ENCODE measurements around the gene SSBP4. TPM values are rescaled to one million over a fixed set of nuclear protein-coding genes. Genes with fewer than 3 reads are reported as not detected.

The SSBP4 gene
- total and polyA plus RNA-seq, 2 of the 4 experiments (the other 2 are of a cell fraction): 14.9 to 39.7 TPM

DNA sequence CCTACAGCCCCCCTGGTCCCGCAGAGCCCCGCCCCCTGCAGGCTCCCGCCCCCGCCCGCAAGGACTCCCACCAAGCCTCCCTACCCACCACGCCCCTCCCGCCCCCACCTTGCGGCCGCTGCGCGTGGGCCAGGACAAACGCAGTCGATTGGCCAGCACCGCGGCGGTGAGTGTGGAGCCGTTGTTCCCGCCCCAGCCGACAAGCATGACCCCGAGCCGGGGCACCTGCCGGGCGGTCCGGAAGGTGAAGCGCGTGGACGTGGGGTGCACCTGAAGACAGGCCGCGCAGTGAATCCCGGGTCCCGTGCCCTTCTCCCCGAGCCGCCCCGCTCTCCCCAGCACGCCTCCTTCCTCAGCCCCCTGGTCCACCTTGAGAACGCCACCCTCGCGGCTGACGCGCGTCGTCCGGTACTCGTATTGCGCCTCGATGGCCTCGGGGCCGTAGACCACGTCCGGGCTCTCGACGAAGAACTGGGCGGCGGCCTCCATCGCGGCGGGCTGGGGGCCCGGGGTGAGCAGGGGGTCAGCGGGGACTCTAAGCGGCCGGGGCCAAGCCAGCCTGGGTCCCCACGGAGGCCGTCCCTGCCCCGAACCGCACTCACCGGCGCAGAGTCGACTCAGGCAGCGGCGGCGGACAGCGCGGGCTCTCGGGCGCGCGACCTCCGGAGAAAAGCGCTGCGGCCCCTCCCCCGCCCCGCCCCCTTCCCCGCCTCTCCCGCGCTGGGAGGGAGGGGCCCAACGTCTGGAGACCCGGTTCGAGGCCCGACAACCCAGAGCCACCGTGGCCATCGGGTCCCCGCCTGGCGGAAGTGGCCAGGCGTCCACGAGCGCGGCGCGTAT lies 18.5 kb downstream of the SSBP4 start, which contains the start of gene ISYNA1:
ISYNA1 (minus strand) TSS at position 643 of the 840 bp plus-strand sequence; CDS start at position 489, 154 bp downstream.
- Histone ChIP-seq H3K4me1 (ENCODE audit: control insufficient read depth, insufficient read depth, low read length) (peaks cover 23% of the 10 kb centered on the region; the same call in 1 of the 2 replicates), H3K9me3 (ENCODE audit: control insufficient read depth, insufficient read depth, low read length) (no peaks in the 10 kb centered on the region), H2BK15ac (ENCODE audit: low read depth, low read length) (peak within 1 kb of the TSS; percentile 88; the same call in 1 of the 3 replicates), H3K14ac (replicated peaks; ENCODE audit: low read depth, low read length) (peak within 1 kb of the TSS; percentile 69; the same call in 1 of the 2 replicates), H3K79me1 (ENCODE audit: low read depth in 1 of 2, low read length in 2 of 2) (peaks cover 7 to 24% of the 10 kb centered on the region in 2 experiments; a peak in 3 of 4 replicates), H4K20me1 (ENCODE audit: insufficient read depth, low read length) (peaks cover 56% of the 10 kb centered on the region), H4K5ac (ENCODE audit: low read depth, low read length) (peak within 1 kb of the TSS; percentile 91), H3K18ac (ENCODE audit: low read depth, low read length) (no peak within 1 kb of the TSS), H3K27ac (ENCODE audit: insufficient read depth, low read length) (no peak within 1 kb of the TSS; the same call in 1 of the 2 replicates), H3K27me3 (ENCODE audit: control insufficient read depth, insufficient read depth, low read length) (no peaks in the 10 kb centered on the region), H3K4me2 (ENCODE audit: low read depth, low read length) (peak within 1 kb of the TSS; percentile 97), H2AK9ac (replicated peaks; ENCODE audit: low read depth, low read length, poor library complexity) (peak within 1 kb of the TSS; percentile 98), H3K56ac (ENCODE audit: extremely low read depth, insufficient read depth, low read length) (no peak within 1 kb of the TSS), H3K9ac (ENCODE audit: low read depth, low read length) (peak within 1 kb of the TSS; percentile 39), H4K91ac (ENCODE audit: insufficient read depth, low read depth, low read length) (peak within 1 kb of the TSS; percentile 83), H3K4ac (ENCODE audit: low read depth, low read length) (peak within 1 kb of the TSS; percentile 78), H3K4me3 (ENCODE audit: insufficient read depth, low read depth, low read length) (peak within 1 kb of the TSS; percentile 60), H4K8ac (ENCODE audit: low read depth in 2 of 2, low read length in 2 of 2) (peak within 1 kb of the TSS in 1 of 2 experiments; percentile 88; a peak in 1 of 4 replicates), H2BK5ac (ENCODE audit: low read depth, low read length, poor library complexity, severe bottlenecking) (peak within 1 kb of the TSS; percentile 32), H2BK120ac (ENCODE audit: low read depth, low read length) (no peak within 1 kb of the TSS), H2AFZ (replicated peaks; ENCODE audit: low read length, poor library complexity) (peak within 1 kb of the TSS; percentile 92), H3K9me1 (ENCODE audit: insufficient read depth, low read length) (peaks cover 12% of the 10 kb centered on the region; the same call in 1 of the 2 replicates), H3K36me3 (ENCODE audit: control insufficient read depth, insufficient read depth, low read length) (peaks cover 15% of the 10 kb centered on the region; the same call in 1 of the 2 replicates), H3K23ac (ENCODE audit: low read depth, low read length) (peak within 1 kb of the TSS; percentile 66; the same call in 1 of the 2 replicates), H2AK5ac (ENCODE audit: low read depth, low read length) (peak within 1 kb of the TSS; percentile 98; the same call in 1 of the 2 replicates), H2BK20ac (ENCODE audit: low read depth, low read length) (no peak within 1 kb of the TSS)
- intact Hi-C loops (cut with micrococcal nuclease): no loop called here
- ATAC-seq (ENCODE audit: low read depth): peak; percentile 41
- POLR2A ChIA-PET (ENCODE audit: unreplicated experiment): no interaction called here
- peak; percentile 20 for DNase-seq
- CTCF ChIA-PET: no interaction called here
- dilution Hi-C loops (cut with HindIII; ENCODE audit: low sequenced_read_pairs, unreplicated experiment): no loop called here
- in situ Hi-C loops (cut with MboI; ENCODE audit: low sequenced_read_pairs): no loop called here
- 1% methylated on average over 42 of the region's 99 CpGs; no CpG with 5 or more reads in 1 of the 2 experiments for WGBS, 2 experiments (ENCODE audit: extremely low coverage in 2 of 2, insufficient read length in 1 of 2)
- TF ChIP-seq RAD21 (IDR thresholded peaks at IDR 0.05; ENCODE audit: low read length) (no peak), MAFK (IDR thresholded peaks at IDR 0.05; ENCODE audit: low read depth, low read length) (no peak), FOS (IDR thresholded peaks at IDR 0.05; ENCODE audit: low read depth, low read length) (no peak), MAZ (IDR thresholded peaks at IDR 0.05; ENCODE audit: borderline replicate concordance, low read depth, low read length) (no peak), POLR2A (IDR thresholded peaks at IDR 0.05; ENCODE audit: low read depth, low read length) (no peak), BHLHE40 (IDR thresholded peaks at IDR 0.05; ENCODE audit: low read depth, low read length) (no peak), NFE2L2 (IDR thresholded peaks at IDR 0.05; ENCODE audit: low read depth, low read length) (no peak), RFX5 (IDR thresholded peaks at IDR 0.05; ENCODE audit: low read depth, low read length) (no peak), MXI1 (IDR thresholded peaks at IDR 0.05; ENCODE audit: borderline replicate concordance, low read depth, low read length) (no peak)
- TF ChIP-seq, protein P1, sequence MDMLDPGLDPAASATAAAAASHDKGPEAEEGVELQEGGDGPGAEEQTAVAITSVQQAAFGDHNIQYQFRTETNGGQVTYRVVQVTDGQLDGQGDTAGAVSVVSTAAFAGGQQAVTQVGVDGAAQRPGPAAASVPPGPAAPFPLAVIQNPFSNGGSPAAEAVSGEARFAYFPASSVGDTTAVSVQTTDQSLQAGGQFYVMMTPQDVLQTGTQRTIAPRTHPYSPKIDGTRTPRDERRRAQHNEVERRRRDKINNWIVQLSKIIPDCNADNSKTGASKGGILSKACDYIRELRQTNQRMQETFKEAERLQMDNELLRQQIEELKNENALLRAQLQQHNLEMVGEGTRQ (IDR thresholded peaks at IDR 0.05; ENCODE audit: low read depth, low read length): no peak
- TF ChIP-seq, protein P2, sequence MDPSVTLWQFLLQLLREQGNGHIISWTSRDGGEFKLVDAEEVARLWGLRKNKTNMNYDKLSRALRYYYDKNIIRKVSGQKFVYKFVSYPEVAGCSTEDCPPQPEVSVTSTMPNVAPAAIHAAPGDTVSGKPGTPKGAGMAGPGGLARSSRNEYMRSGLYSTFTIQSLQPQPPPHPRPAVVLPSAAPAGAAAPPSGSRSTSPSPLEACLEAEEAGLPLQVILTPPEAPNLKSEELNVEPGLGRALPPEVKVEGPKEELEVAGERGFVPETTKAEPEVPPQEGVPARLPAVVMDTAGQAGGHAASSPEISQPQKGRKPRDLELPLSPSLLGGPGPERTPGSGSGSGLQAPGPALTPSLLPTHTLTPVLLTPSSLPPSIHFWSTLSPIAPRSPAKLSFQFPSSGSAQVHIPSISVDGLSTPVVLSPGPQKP (IDR thresholded peaks at IDR 0.05; ENCODE audit: borderline replicate concordance, low read depth, low read length): no peak
- TF ChIP-seq, protein P3, sequence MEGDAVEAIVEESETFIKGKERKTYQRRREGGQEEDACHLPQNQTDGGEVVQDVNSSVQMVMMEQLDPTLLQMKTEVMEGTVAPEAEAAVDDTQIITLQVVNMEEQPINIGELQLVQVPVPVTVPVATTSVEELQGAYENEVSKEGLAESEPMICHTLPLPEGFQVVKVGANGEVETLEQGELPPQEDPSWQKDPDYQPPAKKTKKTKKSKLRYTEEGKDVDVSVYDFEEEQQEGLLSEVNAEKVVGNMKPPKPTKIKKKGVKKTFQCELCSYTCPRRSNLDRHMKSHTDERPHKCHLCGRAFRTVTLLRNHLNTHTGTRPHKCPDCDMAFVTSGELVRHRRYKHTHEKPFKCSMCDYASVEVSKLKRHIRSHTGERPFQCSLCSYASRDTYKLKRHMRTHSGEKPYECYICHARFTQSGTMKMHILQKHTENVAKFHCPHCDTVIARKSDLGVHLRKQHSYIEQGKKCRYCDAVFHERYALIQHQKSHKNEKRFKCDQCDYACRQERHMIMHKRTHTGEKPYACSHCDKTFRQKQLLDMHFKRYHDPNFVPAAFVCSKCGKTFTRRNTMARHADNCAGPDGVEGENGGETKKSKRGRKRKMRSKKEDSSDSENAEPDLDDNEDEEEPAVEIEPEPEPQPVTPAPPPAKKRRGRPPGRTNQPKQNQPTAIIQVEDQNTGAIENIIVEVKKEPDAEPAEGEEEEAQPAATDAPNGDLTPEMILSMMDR (conservative IDR thresholded peaks at IDR 0.05; ENCODE audit: low read depth, low read length): no peak
- no TSS peak for BruUV-seq (replicated peaks)
